Measurements from ENCODE around the gene SRSF6. TPM values are rescaled to one million over a fixed set of nuclear protein-coding genes. Genes with fewer than 3 reads are reported as not detected.
"Not testable (repeated sequence)": the region's sequence is repeated elsewhere in the genome, so short reads cannot be mapped to it uniquely, and the experiment has no call there.

Gene SRSF6
- total RNA-seq, 5 donors from 2014 or later (not counting 1 experiment from before 2014, with no cell fraction given) = 154 to 277 (median 174) TPM

DNA sequence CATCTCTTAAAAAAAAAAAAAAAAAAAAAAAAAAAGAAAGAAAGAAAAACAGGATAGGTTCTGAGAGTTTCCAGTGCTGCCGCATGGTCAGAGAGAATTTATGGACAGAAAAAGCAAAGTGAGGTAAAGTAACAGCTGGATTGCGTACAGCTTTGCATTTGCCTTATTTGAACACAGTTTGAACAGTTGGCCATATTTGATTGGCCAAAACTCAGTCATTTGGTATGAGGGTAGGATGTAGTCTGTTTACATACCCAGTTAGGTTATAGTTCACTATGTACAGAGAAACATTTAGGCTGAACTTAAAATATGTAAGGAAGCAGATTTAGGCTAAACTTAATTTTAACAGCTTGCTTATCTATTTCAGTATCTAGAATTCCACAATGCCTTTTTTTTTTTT lies 32.3 kb downstream of the SRSF6 start:
- CTCF ChIA-PET = no interaction called here
- Mint-ChIP-seq H3K27ac (no peak overlapping the region), H3K9me3 (peaks cover 0 to 11% (median 5%) of the 10 kb centered on the region in 3 donors), H3K27me3 (peaks cover 5 to 10% of the 10 kb centered on the region in 2 donors), H3K4me1 (no peaks in the 10 kb centered on the region), H3K36me3 (peaks cover 6% of the 10 kb centered on the region), H3K4me3 (no peak overlapping the region)
- Histone ChIP-seq H3K36me3 (ENCODE audit: control insufficient read depth in 2 of 2, extremely low read depth in 1 of 2, insufficient read depth in 1 of 2, low read length in 1 of 2) (no peaks in the 10 kb centered on the region), H3K9me3 (no peaks in the 10 kb centered on the region), H3K27ac (ENCODE audit: low read length) (no peak overlapping the region), H3K4me1 (ENCODE audit: control insufficient read depth in 1 of 2, extremely low read depth in 1 of 2, insufficient read depth in 2 of 2, low read length in 2 of 2) (no peaks in the 10 kb centered on the region), H3K27me3 (replicated peaks in 1 of 2; ENCODE audit: control insufficient read depth in 2 of 2, extremely low read depth in 1 of 2, insufficient read depth in 2 of 2, low read length in 1 of 2) (peaks cover 0 to 3% of the 10 kb centered on the region in 2 experiments), H3K4me3 (ENCODE audit: control insufficient read depth in 1 of 2, extremely low read depth in 1 of 2, low read length in 1 of 2) (no peak overlapping the region)
- 87% methylated on average over 2 of the region's 2 CpGs for WGBS (ENCODE audit: insufficient coverage)
- POLR2A ChIA-PET = no interaction called here
- DNase-seq = no peak
- no peak for ATAC-seq (replicated peaks in 1 of 4)

GRCh38 chr20:43492101-43492500 lies 34.4 kb downstream of the SRSF6 start:
- no peak overlapping the region for H3K27ac ChIP-seq (ENCODE audit: low read length)
- ChIA-PET CTCF (interaction anchor here in 1 of 2 donors (0.6 kb wide), 1 partner anchor 103 kb away, joined by 3 read pairs; no protein-coding TSS in a partner anchor), POLR2A (no interaction called here)
- no peaks in the 10 kb centered on the region for H3K4me1 ChIP-seq (ENCODE audit: control insufficient read depth in 1 of 2, extremely low read depth in 1 of 2, insufficient read depth in 2 of 2, low read length in 2 of 2)
- H3K36me3 ChIP-seq (ENCODE audit: control insufficient read depth in 2 of 2, extremely low read depth in 1 of 2, insufficient read depth in 1 of 2, low read length in 1 of 2) = no peaks in the 10 kb centered on the region
- peaks cover 6% of the 10 kb centered on the region for H3K36me3 Mint-ChIP-seq
- peaks cover 0 to 11% (median 0%) of the 10 kb centered on the region in 3 donors for H3K9me3 Mint-ChIP-seq
- no CpG with 5 or more reads among the region's 3 CpGs for WGBS (ENCODE audit: insufficient coverage)
- H3K27me3 ChIP-seq (replicated peaks in 1 of 2; ENCODE audit: control insufficient read depth in 2 of 2, extremely low read depth in 1 of 2, insufficient read depth in 2 of 2, low read length in 1 of 2) = peaks cover 0 to 3% of the 10 kb centered on the region in 2 experiments
- ATAC-seq (replicated peaks in 1 of 4) = no peak
- H3K9me3 ChIP-seq = no peaks in the 10 kb centered on the region
- H3K27ac Mint-ChIP-seq = no peak overlapping the region
- DNase-seq = no peak
- no peak overlapping the region for H3K4me3 ChIP-seq (ENCODE audit: control insufficient read depth in 1 of 2, extremely low read depth in 1 of 2, low read length in 1 of 2)
- H3K27me3 Mint-ChIP-seq = peaks cover 5 to 10% of the 10 kb centered on the region in 2 donors
- H3K4me1 Mint-ChIP-seq = no peaks in the 10 kb centered on the region
- no peak overlapping the region for H3K4me3 Mint-ChIP-seq

- H3K9me3 ChIP-seq = no peaks in the 10 kb centered on the region
- CTCF ChIA-PET = no interaction called here
- 30% methylated on average over 2 of the region's 2 CpGs for WGBS (ENCODE audit: insufficient coverage)
- H3K27ac ChIP-seq (ENCODE audit: low read length) = no peak overlapping the region
- Mint-ChIP-seq H3K27me3 (peaks cover 5 to 10% of the 10 kb centered on the region in 2 donors), H3K36me3 (no peaks in the 10 kb centered on the region), H3K4me1 (no peaks in the 10 kb centered on the region), H3K9me3 (peaks cover 0 to 6% (median 4%) of the 10 kb centered on the region in 3 donors), H3K27ac (no peak overlapping the region), H3K4me3 (no peak overlapping the region)
- H3K4me3 ChIP-seq (ENCODE audit: control insufficient read depth in 1 of 2, extremely low read depth in 1 of 2, low read length in 1 of 2) = no peak overlapping the region
- DNase-seq (no peak), ATAC-seq (replicated peaks in 1 of 4) (no peak)
- H3K36me3 ChIP-seq (ENCODE audit: control insufficient read depth in 2 of 2, extremely low read depth in 1 of 2, insufficient read depth in 1 of 2, low read length in 1 of 2) = no peaks in the 10 kb centered on the region
- POLR2A ChIA-PET = no interaction called here
- H3K4me1 ChIP-seq (ENCODE audit: control insufficient read depth in 1 of 2, extremely low read depth in 1 of 2, insufficient read depth in 2 of 2, low read length in 2 of 2) = no peaks in the 10 kb centered on the region
- no peaks in the 10 kb centered on the region for H3K27me3 ChIP-seq (replicated peaks in 1 of 2; ENCODE audit: control insufficient read depth in 2 of 2, extremely low read depth in 1 of 2, insufficient read depth in 2 of 2, low read length in 1 of 2)
Observed at GRCh38 chr20:43495388-43495787, 37.7 kb downstream of the SRSF6 start.

DNA sequence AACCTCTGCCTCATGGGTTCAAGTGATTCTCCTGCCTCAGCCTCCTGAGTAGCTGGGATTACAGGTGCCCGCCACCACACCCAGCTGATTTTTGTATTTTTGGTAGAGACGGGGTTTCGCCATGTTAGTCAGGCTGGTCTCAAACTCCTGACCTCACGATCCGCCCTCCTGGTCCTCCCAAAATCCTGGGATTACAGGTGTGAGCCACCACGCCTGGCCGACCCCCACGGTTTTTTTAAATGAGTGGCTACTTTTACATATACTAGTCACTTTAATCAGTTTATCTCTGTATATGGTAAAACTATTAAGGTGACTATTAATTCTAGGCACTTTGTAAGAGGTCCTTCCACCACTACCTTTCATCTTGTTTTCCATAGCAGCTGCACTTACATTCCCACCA lies 44.3 kb downstream of the SRSF6 start:
- H3K4me1 ChIP-seq (ENCODE audit: control insufficient read depth in 1 of 2, extremely low read depth in 1 of 2, insufficient read depth in 2 of 2, low read length in 2 of 2); H3K4me1 Mint-ChIP-seq; H3K27ac ChIP-seq (ENCODE audit: low read length); H3K9me3 ChIP-seq; CTCF ChIA-PET; DNase-seq; H3K9me3 Mint-ChIP-seq; POLR2A ChIA-PET; H3K27ac Mint-ChIP-seq; H3K4me3 Mint-ChIP-seq; H3K36me3 ChIP-seq (ENCODE audit: control insufficient read depth in 2 of 2, extremely low read depth in 1 of 2, insufficient read depth in 1 of 2, low read length in 1 of 2); H3K4me3 ChIP-seq (ENCODE audit: control insufficient read depth in 1 of 2, extremely low read depth in 1 of 2, low read length in 1 of 2); H3K36me3 Mint-ChIP-seq; ATAC-seq (replicated peaks in 1 of 4): not testable (repeated sequence)
- peaks cover 10 to 18% of the 10 kb centered on the region in 2 experiments for H3K27me3 ChIP-seq (replicated peaks in 1 of 2; ENCODE audit: control insufficient read depth in 2 of 2, extremely low read depth in 1 of 2, insufficient read depth in 2 of 2, low read length in 1 of 2)
- peaks cover 11 to 20% of the 10 kb centered on the region in 2 donors for H3K27me3 Mint-ChIP-seq
- 100% methylated on average over 3 of the region's 8 CpGs for WGBS (ENCODE audit: insufficient coverage)

- H3K9me3 ChIP-seq = no peaks in the 10 kb centered on the region
- no peaks in the 10 kb centered on the region for H3K36me3 ChIP-seq (ENCODE audit: control insufficient read depth in 2 of 2, extremely low read depth in 1 of 2, insufficient read depth in 1 of 2, low read length in 1 of 2)
- Mint-ChIP-seq H3K4me1 (peaks cover 4 to 7% (median 6%) of the 10 kb centered on the region in 3 donors), H3K9me3 (no peaks in the 10 kb centered on the region), H3K27ac (no peak overlapping the region), H3K4me3 (peak overlapping the region in 1 of 3 donors; percentile 39), H3K36me3 (no peaks in the 10 kb centered on the region), H3K27me3 (peaks cover 23 to 29% of the 10 kb centered on the region in 2 donors)
- H3K4me1 ChIP-seq (ENCODE audit: control insufficient read depth in 1 of 2, extremely low read depth in 1 of 2, insufficient read depth in 2 of 2, low read length in 2 of 2) = peaks cover 0 to 13% of the 10 kb centered on the region in 2 experiments
- no peak overlapping the region for H3K27ac ChIP-seq (ENCODE audit: low read length)
- ChIA-PET CTCF (interaction anchor here in 1 of 2 donors (0.7 kb wide), 1 partner anchor 51 kb away, joined by 3 read pairs; no protein-coding TSS in a partner anchor), POLR2A (no interaction called here)
- 100% methylated on average over 4 of the region's 7 CpGs for WGBS (ENCODE audit: insufficient coverage)
- DNase-seq = no peak
- peaks cover 11 to 41% of the 10 kb centered on the region in 2 experiments for H3K27me3 ChIP-seq (replicated peaks in 1 of 2; ENCODE audit: control insufficient read depth in 2 of 2, extremely low read depth in 1 of 2, insufficient read depth in 2 of 2, low read length in 1 of 2)
- ATAC-seq (replicated peaks in 1 of 4) = no peak
- H3K4me3 ChIP-seq (ENCODE audit: control insufficient read depth in 1 of 2, extremely low read depth in 1 of 2, low read length in 1 of 2) = no peak overlapping the region
Observed at GRCh38 chr20:43506238-43506637, 48.5 kb downstream of the SRSF6 start.

GRCh38 chr20:43507150-43508080 lies 49.7 kb downstream of the SRSF6 start, which contains the start of gene L3MBTL1:
TSS of gene L3MBTL1 (plus strand) at chr20:43507697. CDS start at chr20:43513504, 5,807 bp downstream.
- H3K4me3 Mint-ChIP-seq = peak within 1 kb of the TSS; percentile 54 to 63 (median 61)
- Histone ChIP-seq H3K36me3 (ENCODE audit: control insufficient read depth in 2 of 2, extremely low read depth in 1 of 2, insufficient read depth in 1 of 2, low read length in 1 of 2) (no peaks in the 10 kb centered on the region), H3K9me3 (no peaks in the 10 kb centered on the region), H3K27ac (ENCODE audit: low read length) (no peak within 1 kb of the TSS), H3K27me3 (replicated peaks in 1 of 2; ENCODE audit: control insufficient read depth in 2 of 2, extremely low read depth in 1 of 2, insufficient read depth in 2 of 2, low read length in 1 of 2) (peaks cover 11 to 39% of the 10 kb centered on the region in 2 experiments), H3K4me3 (ENCODE audit: control insufficient read depth in 1 of 2, extremely low read depth in 1 of 2, low read length in 1 of 2) (peak within 1 kb of the TSS; percentile 34 to 78), H3K4me1 (ENCODE audit: control insufficient read depth in 1 of 2, extremely low read depth in 1 of 2, insufficient read depth in 2 of 2, low read length in 2 of 2) (peaks cover 0 to 13% of the 10 kb centered on the region in 2 experiments)
- no peaks in the 10 kb centered on the region for H3K36me3 Mint-ChIP-seq
- ATAC-seq (replicated peaks in 1 of 4) (peak in 3 of 4 experiments; percentile 30 to 52 (median 43)), DNase-seq (peak in 3 of 35 experiments; percentile 1 to 10 (median 9))
- no peaks in the 10 kb centered on the region for H3K9me3 Mint-ChIP-seq
- POLR2A ChIA-PET = no interaction called here
- CTCF ChIA-PET = no interaction called here
- H3K27ac Mint-ChIP-seq = no peak within 1 kb of the TSS
- H3K27me3 Mint-ChIP-seq = peaks cover 23 to 32% of the 10 kb centered on the region in 2 donors
- WGBS (ENCODE audit: insufficient coverage) = 9% methylated on average over 85 of the region's 95 CpGs
- peaks cover 4 to 7% (median 6%) of the 10 kb centered on the region in 3 donors for H3K4me1 Mint-ChIP-seq

All from T-cell (primary cell).